Measurements from ENCODE around the gene PPP4R3B. TPM values are rescaled to one million over a fixed set of nuclear protein-coding genes. Genes with fewer than 3 reads are reported as not detected.

PPP4R3B gene
- total RNA-seq, 2 experiments from 2014 or later, result 55.4 to 57.2 TPM

Other genes with a start within 250 kb of the PPP4R3B start
- gene CCDC88A, start 197.8 kb downstream of the PPP4R3B start, total RNA-seq, result 10 to 100 TPM in 1 of 2 experiments, 1 to 10 TPM in 1; 9.7 to 10.7 TPM
- 10 to 100 TPM; 25.6 to 27.5 TPM for gene CFAP36, start 97.9 kb downstream of the PPP4R3B start, total RNA-seq
- gene PNPT1, start 76.2 kb upstream of the PPP4R3B start, total RNA-seq, result 10 to 100 TPM; 54.1 to 60.7 TPM